B cell (primary cell): ENCODE data around the gene OR2W1.

ENCODE experiments used
- CTCF ChIP-seq: fragments of 200-600 bp; IDR thresholded peaks from one replicate; pipeline ENCODE4 v1.8.0; 2022; ENCODE audit warnings: antibody characterized with exemption, mild to moderate bottlenecking
- EZH2 ChIP-seq: IDR thresholded peaks from 2 replicates; pipeline ENCODE4 v1.6.1; 2012; ENCODE audit warnings: borderline replicate concordance, low read depth, mild to moderate bottlenecking, moderate library complexity, low read length; ENCODE audit not compliant: insufficient read depth, poor library complexity, severe bottlenecking

- no peak for TF ChIP-seq CTCF
- TF ChIP-seq EZH2 = no peak
Measured at GRCh38 chr6:29025927-29026585, 18.9 kb downstream of the OR2W1 start.
